Upper lobe of left lung (tissue), 6 donors: Measurements from ENCODE around the gene ISOC1. TPM values are rescaled to one million over a fixed set of nuclear protein-coding genes. Genes with fewer than 3 reads are reported as not detected.

Experiments used
- ATAC-seq, 2 donors: fragments of 200-7000 bp; cut with Tn5 transposase; one replicate each; pipeline ENCODE4 v1.9.1; 2022; ENCODE audit warnings: mild to moderate bottlenecking in 2 of 2, moderate library complexity in 2 of 2; ENCODE audit not compliant: low FRiP score in 2 of 2
- DNase-seq, 2 donors: peaks; one replicate each; pipeline ENCODE4 v3.0.0-alpha.2; 2019 to 2020
- H3K27ac ChIP-seq, 4 donors: fragments of 200-600 bp; sonication (generic); one replicate each; pipeline ENCODE4 v1.5.1; 2016 to 2019
- H3K27me3 ChIP-seq, 4 donors: fragments of 200-600 bp; sonication (generic); one replicate each; pipeline ENCODE4 v1.5.1; 2017 to 2019
- H3K36me3 ChIP-seq, 4 donors: fragments of 200-600 bp; sonication (generic); one replicate each; pipeline ENCODE4 v1.5.1; 2016 to 2019
- H3K4me1 ChIP-seq, 4 donors: fragments of 200-600 bp; sonication (generic); one replicate each; pipeline ENCODE4 v1.5.1; 2018 to 2019
- H3K4me3 ChIP-seq, 4 donors: fragments of 200-600 bp; sonication (generic); one replicate each; pipeline ENCODE4 v1.5.1; 2017 to 2019; ENCODE audit warnings: mild to moderate bottlenecking in 2 of 4, moderate library complexity in 1 of 4
- H3K9me3 ChIP-seq, 4 donors: fragments of 200-600 bp; sonication (generic); one replicate each; pipeline ENCODE4 v1.5.1; 2018 to 2019
- EP300 ChIP-seq, 4 donors: sonication (generic); formaldehyde crosslinking; IDR thresholded peaks; one replicate each; pipeline ENCODE4 v1.5.1; 2017; ENCODE audit warnings: antibody characterized with exemption in 4 of 4, control low read depth in 2 of 4
- POLR2A ChIP-seq, 4 donors: fragments of 450-650 bp; IDR thresholded peaks; one replicate each; pipeline ENCODE4 v1.5.1; 2016 to 2017; ENCODE audit warnings: antibody characterized with exemption in 4 of 4, mild to moderate bottlenecking in 2 of 4
- POLR2AphosphoS5 ChIP-seq, 2 donors: sonication (generic); formaldehyde crosslinking; IDR thresholded peaks; one replicate each; pipeline ENCODE4 v1.5.1; 2017; ENCODE audit warnings: antibody characterized with exemption in 2 of 2
- WGBS, 2 donors: methylation state at CpG; one replicate each; pipeline ENCODE4 v1.1.5; 2017 to 2018; 5-methylcytosine and 5-hydroxymethylcytosine counted together
- small RNA-seq, 4 donors: library from RNA; depleted of rRNA; stranded (forward); fragments of <200 nt; gene quantifications; one replicate each; pipeline ENCODE3, GENCODE V24; 2016
- total RNA-seq, 6 donors: library from RNA; depleted of rRNA in 4 of 6; stranded (reverse); fragments of >200 nt in 4 of 6; gene quantifications; one replicate each; pipeline versions ENCODE4 v1.1.0 to v1.2.1, GENCODE V29; 2016 to 2021
- TF ChIP-seq, protein P1 (sequence below), 6 experiments: fragments of 450-650 bp in 4 of 6; fragments of 200-600 bp in 2 of 6; sonication (generic) in 2 of 6; IDR thresholded peaks; one replicate each; pipeline ENCODE4 v1.5.1; 2016 to 2019; ENCODE audit warnings: antibody characterized with exemption in 6 of 6
- donor health status: DM: no; HTN: no; CAD: no; lungs with moderate emphysema.
- donor health status: DM: no; HTN: yes; CAD: no; lungs with severe emphysema.

The ISOC1 gene
- total RNA-seq, 6 donors from 2014 or later = 6.3 to 37.9 (median 20.9) TPM

DNA sequence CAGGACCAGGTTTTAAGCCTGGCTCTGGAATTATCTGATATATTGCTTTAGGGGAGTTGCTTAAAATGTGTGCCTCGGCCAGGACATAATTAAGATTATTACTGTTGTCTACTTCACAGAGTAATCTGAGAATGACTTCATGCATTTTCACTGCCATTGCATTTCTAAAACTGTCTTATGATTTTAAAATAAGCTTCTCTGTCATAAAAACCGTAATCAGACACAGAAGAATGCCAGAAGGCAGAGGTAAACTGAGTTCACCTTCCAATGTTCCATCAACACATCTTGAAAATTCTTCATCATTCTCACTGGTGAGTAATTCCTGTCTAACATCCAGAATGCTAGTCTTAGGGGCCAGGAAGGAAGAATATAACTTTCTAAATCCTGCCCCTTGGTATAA lies 47.1 kb downstream of the ISOC1 start:
- H3K27ac ChIP-seq = no peak overlapping the region
- H3K4me1 ChIP-seq = no peaks in the 10 kb centered on the region
- DNase-seq (no peak), ATAC-seq (no peak)
- no peaks in the 10 kb centered on the region for H3K9me3 ChIP-seq
- WGBS, 2 donors = 53 to 68% methylated on average over 2 of the region's 2 CpGs
- H3K36me3 ChIP-seq = no peaks in the 10 kb centered on the region
- H3K4me3 ChIP-seq = no peak overlapping the region
- TF ChIP-seq POLR2AphosphoS5 (IDR thresholded peaks at IDR 0.05) (no peak), EP300 (IDR thresholded peaks at IDR 0.05) (no peak), POLR2A (IDR thresholded peaks at IDR 0.05) (no peak)
- TF ChIP-seq, protein P1, sequence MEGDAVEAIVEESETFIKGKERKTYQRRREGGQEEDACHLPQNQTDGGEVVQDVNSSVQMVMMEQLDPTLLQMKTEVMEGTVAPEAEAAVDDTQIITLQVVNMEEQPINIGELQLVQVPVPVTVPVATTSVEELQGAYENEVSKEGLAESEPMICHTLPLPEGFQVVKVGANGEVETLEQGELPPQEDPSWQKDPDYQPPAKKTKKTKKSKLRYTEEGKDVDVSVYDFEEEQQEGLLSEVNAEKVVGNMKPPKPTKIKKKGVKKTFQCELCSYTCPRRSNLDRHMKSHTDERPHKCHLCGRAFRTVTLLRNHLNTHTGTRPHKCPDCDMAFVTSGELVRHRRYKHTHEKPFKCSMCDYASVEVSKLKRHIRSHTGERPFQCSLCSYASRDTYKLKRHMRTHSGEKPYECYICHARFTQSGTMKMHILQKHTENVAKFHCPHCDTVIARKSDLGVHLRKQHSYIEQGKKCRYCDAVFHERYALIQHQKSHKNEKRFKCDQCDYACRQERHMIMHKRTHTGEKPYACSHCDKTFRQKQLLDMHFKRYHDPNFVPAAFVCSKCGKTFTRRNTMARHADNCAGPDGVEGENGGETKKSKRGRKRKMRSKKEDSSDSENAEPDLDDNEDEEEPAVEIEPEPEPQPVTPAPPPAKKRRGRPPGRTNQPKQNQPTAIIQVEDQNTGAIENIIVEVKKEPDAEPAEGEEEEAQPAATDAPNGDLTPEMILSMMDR (IDR thresholded peaks at IDR 0.05) = no peak
- no peaks in the 10 kb centered on the region for H3K27me3 ChIP-seq

- ATAC-seq = no peak
These were observed 61.3 kb downstream of the ISOC1 start for GRCh38 chr5:129155876-129156275.

DNA sequence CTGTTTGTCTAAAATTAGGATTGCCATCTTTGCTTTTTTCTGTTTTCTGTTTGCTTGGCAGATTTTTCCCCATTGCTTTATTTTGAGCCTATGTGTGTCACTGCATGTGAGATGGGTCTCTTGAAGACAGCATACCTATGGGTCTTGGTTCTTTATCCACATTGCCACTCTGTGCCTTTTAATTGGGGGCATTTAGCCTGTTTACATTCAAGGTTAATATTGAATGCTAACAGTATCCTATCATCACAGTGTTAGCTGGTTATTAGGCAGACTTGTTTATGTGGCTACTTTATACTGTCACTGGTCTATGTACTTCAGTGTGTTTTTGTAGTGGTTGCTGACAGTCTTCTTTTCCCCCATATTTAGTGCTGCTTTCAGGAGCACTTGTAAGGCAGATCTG lies 67.3 kb downstream of the ISOC1 start:
- no peak for DNase-seq
- Histone ChIP-seq H3K4me3 (no peak overlapping the region), H3K9me3 (peaks cover 0 to 19% (median 14%) of the 10 kb centered on the region in 4 donors), H3K4me1 (no peaks in the 10 kb centered on the region), H3K27ac (no peak overlapping the region), H3K36me3 (no peaks in the 10 kb centered on the region), H3K27me3 (no peaks in the 10 kb centered on the region)
- TF ChIP-seq, protein P1 (IDR thresholded peaks at IDR 0.05) = no peak
- ATAC-seq = no peak

More at GRCh38 chr5:129155876-129156275, 61.3 kb downstream of the ISOC1 start:
- Histone ChIP-seq H3K36me3 (no peaks in the 10 kb centered on the region), H3K27ac (no peak overlapping the region), H3K27me3 (no peaks in the 10 kb centered on the region), H3K4me1 (no peaks in the 10 kb centered on the region), H3K4me3 (no peak overlapping the region), H3K9me3 (peaks cover 0 to 5% (median 0%) of the 10 kb centered on the region in 4 donors)
- no peak for DNase-seq
- TF ChIP-seq, protein P1 (IDR thresholded peaks at IDR 0.05) = no peak
- no peak for TF ChIP-seq POLR2AphosphoS5 (IDR thresholded peaks at IDR 0.05)
- TF ChIP-seq EP300 (IDR thresholded peaks at IDR 0.05) = no peak
- TF ChIP-seq POLR2A (IDR thresholded peaks at IDR 0.05) = no peak
- 91 to 98% methylated on average over 3 of the region's 3 CpGs for WGBS, 2 donors

Small RNA genes lying within 50 kb of the gene (small RNA-seq; reads per million reads assigned to genes)
- gene MIR4633 = 0 reads per million in 4 donors

Other genes starting within 250 kb of the ISOC1 start
- 1 to 10 TPM in 2 of 6 donors, under 1 TPM in 3, not detected in 1; 0.30 to 2.7 (median 0.40) TPM for gene SLC27A6, start 129.3 kb upstream of the ISOC1 start, total RNA-seq